NCI-H526 treated with DMSO at 0.1 percent for 48 hours (cell line): ENCODE measurements around the gene MED23.

Experiments
- DNase-seq: peaks from one replicate; lab custom pipeline; 2025; lab: John Stamatoyannopoulos, UW

MED23 gene, protein sequence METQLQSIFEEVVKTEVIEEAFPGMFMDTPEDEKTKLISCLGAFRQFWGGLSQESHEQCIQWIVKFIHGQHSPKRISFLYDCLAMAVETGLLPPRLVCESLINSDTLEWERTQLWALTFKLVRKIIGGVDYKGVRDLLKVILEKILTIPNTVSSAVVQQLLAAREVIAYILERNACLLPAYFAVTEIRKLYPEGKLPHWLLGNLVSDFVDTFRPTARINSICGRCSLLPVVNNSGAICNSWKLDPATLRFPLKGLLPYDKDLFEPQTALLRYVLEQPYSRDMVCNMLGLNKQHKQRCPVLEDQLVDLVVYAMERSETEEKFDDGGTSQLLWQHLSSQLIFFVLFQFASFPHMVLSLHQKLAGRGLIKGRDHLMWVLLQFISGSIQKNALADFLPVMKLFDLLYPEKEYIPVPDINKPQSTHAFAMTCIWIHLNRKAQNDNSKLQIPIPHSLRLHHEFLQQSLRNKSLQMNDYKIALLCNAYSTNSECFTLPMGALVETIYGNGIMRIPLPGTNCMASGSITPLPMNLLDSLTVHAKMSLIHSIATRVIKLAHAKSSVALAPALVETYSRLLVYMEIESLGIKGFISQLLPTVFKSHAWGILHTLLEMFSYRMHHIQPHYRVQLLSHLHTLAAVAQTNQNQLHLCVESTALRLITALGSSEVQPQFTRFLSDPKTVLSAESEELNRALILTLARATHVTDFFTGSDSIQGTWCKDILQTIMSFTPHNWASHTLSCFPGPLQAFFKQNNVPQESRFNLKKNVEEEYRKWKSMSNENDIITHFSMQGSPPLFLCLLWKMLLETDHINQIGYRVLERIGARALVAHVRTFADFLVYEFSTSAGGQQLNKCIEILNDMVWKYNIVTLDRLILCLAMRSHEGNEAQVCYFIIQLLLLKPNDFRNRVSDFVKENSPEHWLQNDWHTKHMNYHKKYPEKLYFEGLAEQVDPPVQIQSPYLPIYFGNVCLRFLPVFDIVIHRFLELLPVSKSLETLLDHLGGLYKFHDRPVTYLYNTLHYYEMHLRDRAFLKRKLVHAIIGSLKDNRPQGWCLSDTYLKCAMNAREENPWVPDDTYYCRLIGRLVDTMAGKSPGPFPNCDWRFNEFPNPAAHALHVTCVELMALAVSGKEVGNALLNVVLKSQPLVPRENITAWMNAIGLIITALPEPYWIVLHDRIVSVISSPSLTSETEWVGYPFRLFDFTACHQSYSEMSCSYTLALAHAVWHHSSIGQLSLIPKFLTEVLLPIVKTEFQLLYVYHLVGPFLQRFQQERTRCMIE (N-terminal part only)

DNA sequence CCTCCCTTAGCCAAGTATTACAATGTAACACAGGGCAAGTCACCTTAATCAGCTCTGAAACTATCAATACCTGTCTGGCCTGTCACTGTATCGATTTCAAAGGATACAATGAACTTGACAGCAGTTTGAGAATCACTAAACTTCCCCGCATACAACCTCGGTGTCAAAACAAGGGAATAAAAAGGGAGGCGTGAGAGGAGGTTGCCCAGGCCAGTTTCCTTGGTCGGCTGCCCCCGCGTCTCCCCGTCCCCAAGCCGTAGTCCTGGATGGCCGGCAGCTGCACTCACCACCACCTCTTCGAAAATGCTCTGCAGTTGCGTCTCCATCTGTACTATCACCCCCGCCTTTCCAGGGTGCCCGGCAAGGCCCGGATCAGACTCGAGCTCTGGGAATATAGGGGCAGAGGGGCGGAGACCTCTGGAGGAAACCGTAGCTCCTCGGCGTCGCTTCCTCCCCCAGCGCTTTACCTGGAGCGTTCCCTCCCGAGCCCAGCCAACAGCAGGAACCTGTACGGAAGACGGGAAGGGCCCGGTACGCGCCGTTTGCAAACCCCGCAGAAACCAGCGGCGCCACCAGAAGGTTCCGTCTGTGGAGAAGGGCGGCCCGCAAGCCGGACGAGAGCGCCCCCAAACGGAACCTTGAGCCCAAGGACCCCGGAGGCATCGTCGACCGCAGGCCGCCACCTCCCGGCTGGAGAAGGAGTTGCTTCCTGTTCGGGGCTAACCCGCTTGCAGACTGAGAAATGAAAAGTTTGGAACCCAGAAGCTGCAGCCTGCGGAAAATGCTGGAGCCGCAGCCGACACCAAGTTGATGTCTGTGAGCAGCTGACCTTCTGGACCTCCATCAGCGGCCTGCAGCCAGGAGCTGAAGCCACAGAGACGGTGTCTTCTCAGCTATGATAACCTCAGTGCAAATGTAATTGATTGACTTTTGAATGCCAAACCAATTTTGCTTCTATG, at the start of gene MED23:
TSS of gene MED23 (minus strand) at position 519 of the 959 bp plus-strand sequence. CDS start at position 326, 193 bp downstream.
- DNase-seq, result peak; percentile 84

DNA sequence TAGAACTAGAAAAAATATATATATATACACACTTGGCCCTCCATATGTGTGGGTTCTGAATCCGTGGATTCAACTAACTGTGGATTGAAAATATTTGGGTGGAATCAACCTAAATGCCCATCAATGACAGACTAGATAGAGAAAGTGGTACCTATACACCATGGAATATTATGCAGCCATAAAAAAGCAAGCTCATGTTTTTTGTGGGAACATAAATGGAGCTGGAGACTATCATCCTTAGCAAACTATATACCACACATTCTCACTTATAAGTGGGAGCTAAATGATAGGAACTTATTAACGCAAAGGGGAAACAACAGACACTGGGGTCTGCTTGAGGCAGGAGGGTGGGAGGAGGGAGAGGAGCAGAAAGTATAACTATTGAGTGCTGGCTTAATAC, 45.1 kb upstream of the MED23 start:
- DNase-seq, result no peak

DNA sequence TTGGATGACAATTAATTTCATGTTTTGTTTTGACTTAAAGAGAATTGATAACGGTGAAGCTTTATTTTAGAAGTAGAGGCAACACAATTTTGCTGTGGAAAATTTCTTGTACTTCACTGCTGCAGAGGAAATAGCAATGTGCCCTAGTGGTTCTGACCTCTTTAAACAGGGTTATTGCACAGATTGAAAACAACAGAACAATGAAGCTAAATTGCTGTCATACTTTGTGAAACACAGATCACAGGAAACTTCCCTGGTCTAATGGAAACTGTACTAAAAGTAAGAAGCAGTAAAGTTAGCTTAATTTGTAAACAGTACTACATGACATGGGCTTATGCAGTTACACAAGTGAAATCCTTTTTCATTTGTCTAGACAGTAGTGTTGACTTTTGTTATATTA, 41.8 kb upstream of the MED23 start:
- no peak for DNase-seq

DNA sequence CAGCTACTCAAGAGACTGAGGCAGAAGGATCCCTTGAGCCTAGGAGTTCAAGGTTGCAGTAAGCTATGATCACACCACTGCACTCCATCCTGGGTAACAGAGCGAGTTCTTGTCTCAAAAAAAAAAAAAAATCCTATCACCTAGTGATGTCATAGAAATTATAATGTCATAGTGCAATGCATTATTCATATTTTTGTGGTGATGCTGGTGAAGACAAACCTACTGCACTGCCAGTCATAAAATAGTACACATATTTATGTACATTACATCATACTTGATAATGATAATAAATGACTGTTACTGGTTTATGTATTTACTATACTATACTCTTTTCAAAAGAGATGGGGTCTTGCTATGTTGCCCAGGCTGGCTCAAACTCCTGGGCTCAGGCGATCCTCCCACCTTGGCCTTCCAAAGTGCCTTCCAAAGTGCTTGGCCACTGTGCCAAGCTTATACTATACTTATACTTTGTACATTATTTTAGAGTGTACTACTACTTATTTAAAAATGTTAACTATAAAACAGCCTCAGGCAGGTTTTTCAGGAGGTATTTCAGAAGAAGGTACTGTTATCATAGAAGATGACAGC, 35.6 kb upstream of the MED23 start:
- DNase-seq, result no peak

DNA sequence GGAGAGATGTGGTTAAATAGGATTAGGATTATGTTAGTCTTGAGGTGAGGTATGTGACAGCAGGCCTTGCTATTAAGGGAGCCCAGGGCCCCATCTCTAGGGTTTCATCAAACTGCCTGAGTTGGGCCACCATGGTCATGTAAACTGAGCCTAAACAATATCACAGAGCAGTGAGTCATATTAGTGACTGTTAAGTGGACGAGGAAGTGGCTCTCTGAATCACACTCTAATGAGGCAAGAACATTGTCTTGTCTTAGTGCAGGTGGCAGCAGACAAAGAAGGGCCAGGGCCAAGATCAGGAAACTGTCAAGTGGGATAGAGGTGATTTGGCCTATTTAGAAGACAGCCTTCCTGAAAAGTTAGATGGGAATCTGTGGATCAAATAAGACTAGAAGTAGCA, 32.2 kb upstream of the MED23 start:
- DNase-seq, result no peak

DNA sequence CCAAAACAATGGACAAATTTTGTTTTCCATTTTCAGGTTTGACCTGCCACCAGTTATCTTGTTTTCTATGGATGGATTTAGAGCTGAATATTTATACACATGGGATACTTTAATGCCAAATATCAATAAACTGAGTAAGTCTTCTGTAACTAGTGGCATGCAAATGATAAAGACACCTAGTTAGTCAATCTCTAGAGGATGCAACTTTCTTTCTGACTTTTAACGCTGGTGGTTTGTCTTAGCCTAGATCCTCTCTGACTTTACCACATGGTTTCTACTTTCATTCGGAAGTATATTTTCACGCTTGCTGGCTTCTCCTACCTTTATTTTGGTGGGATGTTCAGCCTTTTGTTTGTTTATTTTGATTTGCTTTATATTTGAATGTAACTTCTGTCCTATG, 30.2 kb upstream of the MED23 start:
- DNase-seq, result no peak

DNA sequence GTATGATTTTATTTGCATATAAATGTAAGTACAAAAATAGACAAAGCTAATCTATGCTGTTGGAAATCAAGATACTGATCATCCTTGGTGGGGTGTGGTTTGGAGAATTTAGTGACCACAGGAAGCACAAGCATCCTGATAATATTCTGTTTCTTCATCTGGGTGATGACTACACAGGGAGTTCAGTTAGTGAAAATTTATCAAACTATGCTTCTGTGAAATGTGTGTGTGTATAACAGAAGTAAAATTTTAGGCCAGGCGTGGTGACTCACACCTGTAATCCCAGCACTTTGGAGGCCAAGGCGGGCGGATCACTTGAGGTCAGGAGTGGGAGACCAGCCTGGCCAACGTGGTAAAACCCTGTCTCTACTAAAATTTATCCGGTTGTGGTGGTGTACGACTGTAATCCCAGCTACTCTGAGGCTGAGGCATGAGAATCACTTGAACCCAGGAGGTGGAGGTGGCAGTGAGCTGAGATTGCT, 29.6 kb upstream of the MED23 start:
- DNase-seq, result no peak

DNA sequence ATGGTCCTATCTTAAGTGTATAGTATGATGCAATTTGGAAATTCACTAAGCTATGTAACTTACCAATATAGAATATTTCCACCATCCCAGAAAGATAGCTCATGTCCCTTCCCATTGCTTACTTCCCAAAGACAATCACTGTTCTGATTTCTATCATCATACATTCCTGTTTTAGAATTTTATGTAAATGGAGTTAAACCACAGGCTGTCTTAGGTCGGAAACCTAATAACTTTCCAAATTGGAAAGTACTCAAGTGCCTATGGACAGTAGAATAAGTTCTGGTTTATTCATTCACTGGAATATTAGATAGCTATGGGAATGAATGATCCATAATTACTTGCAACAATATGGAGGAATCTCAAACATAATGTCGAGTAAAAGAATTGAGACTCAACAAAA, 29.2 kb upstream of the MED23 start:
- no peak for DNase-seq

DNA sequence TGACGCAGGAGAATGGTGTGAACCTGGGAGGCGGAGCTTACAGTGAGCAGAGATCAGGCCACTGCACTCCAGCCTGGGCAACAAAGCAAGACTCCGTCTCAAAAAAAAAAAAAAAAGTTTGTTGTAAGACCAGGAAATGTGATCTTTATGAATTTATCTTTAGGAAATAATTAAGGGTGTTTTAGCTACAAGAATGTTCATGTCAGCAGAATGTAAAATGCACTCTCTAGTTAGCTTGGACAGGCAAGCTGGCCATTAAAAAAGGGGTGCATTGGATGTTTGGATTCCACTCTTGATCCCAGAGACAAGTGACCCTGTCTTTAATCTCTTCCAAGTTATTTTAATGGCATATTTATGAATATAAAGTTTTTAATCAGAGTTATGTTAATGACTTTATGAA, 28.6 kb upstream of the MED23 start:
- DNase-seq, result no peak

DNA sequence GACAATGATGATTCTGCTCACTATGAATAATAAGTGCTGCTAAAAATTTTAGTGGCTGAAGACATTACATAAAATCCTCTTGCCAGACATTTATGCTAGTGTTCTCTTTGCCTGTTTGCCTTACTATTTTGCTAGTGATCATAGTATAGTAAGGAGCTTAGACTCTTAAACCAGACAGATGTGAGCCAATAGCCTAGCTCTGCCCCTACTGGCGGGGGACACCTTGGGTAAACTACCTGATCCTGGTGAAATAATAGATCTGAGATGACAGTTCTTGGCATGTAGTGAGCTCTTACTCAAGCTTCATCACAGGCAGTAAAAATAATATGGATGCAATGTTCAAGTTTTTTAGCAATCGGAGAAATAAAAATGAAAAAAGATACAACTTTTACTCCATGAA, 27.9 kb upstream of the MED23 start:
- no peak for DNase-seq

DNA sequence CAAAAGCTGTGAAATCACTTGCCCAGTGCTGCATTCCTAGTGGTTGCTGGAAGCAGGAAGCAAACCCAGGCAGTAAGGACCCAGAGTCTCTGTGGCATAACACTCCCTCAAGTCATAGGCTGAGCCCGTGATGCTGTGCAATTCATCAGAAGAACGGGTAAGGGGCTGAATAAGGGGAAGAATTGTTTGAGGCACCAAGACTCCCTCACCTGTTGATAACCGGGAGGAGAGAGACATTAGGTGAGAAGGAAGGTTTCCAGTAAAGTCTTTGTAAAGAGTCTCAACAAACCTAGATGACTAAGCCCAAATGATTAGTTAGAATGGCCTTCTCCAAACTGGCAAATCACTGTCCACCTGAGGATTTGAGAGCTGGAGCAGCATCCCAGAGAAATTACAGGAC, 27.3 kb upstream of the MED23 start:
- no peak for DNase-seq

DNA sequence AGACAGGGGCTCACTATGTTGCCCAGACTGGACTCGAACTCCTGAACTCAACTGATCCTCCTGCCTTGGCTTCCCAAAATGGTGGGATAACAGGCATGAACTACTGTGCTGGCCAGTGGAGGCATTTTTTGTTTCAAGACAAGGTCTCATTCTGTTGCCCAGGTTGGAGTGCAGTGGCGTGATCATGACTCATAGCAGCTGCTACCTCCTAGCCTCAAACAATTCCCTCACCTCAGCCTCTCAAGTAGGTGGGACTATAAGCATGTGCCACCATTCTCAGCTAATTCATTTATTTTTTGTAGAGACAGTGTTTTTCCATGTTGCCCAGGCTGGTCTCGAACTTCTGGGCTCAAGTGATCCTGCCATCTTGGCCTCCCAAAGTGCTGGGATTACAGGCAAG, 26.3 kb upstream of the MED23 start:
- no peak for DNase-seq

DNA sequence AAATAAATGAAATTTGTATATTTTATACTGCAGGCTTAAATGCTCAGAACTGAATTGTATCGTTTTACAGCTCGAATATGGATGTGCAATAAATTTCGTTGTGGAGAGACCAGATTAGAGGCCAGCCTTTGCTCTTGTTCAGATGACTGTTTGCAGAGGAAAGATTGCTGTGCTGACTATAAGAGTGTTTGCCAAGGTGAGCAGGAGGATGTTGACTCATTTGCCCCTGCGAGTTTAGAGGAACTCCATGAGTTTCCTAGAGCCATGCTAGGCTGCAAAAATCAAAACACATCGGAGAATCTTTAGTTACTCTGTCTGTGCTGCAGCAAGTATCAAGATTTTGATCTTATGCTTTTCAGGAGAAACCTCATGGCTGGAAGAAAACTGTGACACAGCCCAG, 24.4 kb upstream of the MED23 start:
- no peak for DNase-seq

DNA sequence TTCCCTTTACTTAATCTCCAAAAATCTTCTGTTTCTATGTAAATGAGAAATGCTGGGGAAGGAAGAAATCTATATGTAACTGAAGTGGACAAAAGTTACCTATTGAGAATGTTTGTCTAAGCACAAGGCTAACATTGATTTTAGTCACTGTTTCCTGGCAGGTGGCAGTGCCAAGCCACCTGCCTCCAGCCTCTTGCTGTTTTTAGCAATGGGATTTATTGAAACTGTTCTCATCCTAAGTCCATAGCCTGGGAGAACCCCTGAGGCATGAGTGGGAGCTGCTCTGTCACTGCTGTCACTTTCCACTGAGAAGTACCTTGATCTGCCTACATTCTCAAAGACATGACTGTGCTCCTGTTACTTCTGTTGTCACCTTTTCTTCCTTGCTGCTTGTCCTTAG, 23.7 kb upstream of the MED23 start:
- DNase-seq, result no peak

DNA sequence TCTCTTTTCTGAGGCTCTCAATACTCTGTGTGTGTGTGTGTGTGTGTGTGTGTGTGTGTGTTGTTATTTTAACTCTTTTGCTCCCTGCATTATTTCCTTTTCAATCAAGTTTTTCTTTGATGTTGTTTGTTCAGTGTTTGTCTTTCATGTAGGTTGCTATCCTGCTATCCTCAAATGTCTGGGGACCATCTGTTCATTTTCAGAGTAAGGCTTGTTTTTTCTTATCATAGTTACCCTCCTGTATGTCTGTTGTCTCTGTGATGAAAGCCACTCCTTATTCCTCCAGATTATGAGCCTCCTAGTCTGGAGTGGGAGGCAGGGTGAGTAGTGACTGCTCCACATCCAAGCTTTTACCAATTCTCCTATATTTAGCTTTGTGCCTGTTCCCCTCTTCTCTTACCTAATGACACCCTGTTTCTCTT, 18.2 kb upstream of the MED23 start:
- DNase-seq, result no peak

DNA sequence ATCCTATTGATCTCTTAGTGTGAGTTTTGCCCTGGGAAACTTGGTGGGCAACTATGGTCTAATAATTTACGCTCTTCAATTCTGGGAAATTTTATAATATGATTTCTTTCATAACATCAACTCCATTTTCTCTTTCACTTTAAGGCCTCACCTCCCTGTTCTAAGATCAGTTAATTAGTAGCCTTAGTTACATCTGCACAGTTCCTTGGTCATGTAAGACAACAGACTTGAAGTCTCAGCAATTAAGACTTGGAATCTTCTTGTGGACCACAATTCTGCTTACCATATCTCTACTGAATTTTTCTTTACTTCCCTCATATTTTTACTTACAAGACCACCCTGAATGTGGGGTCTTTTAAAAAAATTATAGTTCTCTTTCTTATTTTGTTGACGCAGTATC, 17.8 kb upstream of the MED23 start:
- no peak for DNase-seq

DNA sequence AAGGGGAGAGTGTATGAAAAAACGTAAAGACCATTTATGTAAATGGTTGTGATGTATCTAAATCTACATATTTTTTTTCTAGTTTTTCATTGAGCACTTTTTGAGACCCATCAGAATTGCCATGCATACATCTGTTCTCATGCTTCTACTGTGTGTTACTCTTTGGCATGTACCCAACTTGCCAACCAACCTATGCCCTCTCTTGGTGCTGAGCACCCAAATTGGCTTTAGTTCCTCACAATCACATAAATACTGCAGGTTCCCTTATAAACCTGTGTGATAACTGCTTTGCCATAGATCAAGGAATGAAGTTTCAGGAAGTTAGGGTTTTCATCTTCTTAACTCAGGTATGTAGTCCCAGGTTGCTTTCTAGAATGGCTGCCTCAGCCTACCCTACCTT, 16.9 kb upstream of the MED23 start:
- DNase-seq, result no peak

DNA sequence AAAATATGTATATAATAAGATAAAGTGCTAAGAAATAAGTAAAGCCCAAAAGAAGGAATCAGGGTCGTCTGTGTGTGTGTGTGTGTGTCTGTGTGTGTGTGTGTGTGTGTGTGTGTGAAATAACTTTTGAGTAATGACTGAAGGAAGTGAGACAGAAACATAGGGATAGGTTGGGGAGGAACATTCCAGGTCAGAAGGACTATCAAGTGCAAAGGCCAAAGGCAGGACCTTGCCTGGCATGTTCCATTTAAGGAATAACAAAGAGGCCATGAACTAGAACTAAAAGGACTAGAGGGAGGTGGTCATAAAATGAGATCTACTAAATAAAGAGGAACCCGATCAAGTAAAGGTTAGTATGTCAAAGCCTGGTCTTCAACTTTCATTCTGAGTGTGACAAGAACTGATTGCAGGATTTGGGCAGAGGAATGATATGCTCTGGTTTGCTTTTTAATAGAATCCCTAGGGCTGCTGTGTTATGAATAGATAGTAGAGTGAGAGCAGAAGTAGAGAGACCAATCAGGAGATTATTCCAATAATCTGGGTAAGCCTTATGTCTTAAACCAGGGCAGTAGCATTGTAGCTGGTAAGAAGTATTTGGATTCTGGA, 15.9 kb upstream of the MED23 start:
- no peak for DNase-seq

DNA sequence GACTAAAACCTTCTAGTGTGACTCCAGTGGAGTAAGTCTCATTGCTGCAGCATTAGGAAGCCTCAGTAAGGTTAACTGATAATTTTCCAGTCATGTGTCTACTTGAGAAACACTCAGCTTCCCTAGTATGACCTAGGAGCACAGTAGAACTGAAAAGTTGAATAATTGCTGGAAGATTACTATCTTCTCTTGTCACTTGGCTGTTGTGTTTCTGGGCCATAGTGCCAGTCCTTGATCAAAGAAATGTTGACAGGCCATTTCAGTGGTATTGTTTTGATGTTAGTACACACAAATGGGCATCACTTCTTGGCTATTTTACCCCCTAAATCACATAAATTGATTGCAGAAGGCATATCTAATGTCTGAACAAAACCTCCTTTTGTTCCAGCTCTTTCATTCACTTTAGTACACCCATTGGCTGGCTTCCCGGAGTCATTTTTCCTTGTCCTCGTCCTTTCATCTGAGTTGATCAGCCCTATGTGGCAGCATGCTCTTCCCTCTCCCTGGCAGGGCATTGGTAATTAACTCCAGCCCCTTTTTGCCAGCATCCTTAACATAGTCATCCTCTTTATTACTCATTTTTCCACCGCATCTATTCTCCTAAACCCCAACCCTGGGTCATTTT, 15.1 kb upstream of the MED23 start:
- DNase-seq, result no peak

DNA sequence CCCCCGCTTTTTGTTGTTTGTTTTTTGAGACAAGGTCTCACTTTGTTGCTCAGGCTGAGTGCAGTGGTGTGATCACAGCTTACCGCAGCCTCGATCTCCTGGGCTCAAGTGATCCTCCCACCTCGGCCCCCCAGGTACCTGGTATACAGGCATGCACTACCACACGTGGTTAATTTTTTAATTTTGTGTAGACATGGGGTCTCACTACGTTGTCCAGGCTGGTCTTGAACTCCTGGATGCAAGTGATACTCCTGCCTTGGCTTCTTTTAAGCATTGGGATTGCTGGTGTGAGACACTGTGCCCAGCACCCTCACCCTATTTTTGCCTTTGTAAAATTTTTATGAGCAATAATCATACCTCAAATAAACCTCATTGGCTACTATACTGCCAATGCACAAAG, 14.5 kb upstream of the MED23 start:
- DNase-seq, result no peak
